GM08714 (cell line): ENCODE results near the gene CLEC3B.
"Not testable (repeated sequence)": the region's sequence is repeated elsewhere in the genome, so short reads cannot be mapped to it uniquely, and the experiment has no call there.

Source experiments
- H3K4me3 ChIP-seq: fragments of 200-500 bp; sonication (Bioruptor generic); 2 replicates; pipeline ENCODE4 v1.5.1; 2014; ENCODE audit warnings: mild to moderate bottlenecking, low read length, inconsistent platforms
- ZNF274 ChIP-seq: IDR thresholded peaks from 2 replicates; pipeline ENCODE4 v1.6.1; 2012; ENCODE audit warnings: mild to moderate bottlenecking, low read depth, low read length

The CLEC3B gene

GRCh38 chr3:45060165-45060892 lies 34.2 kb downstream of the CLEC3B start:
- H3K4me3 ChIP-seq: no peak overlapping the region
- no peak for TF ChIP-seq ZNF274

- no peak for TF ChIP-seq ZNF274
- no peak overlapping the region for H3K4me3 ChIP-seq
Measured at GRCh38 chr3:45062697-45063070, 36.6 kb downstream of the CLEC3B start.

GRCh38 chr3:45064512-45065372 lies 38.6 kb downstream of the CLEC3B start:
- no peak for TF ChIP-seq ZNF274
- H3K4me3 ChIP-seq: no peak overlapping the region

- no peak for TF ChIP-seq ZNF274
- no peak overlapping the region for H3K4me3 ChIP-seq
Measured at GRCh38 chr3:45065373-45065720, 39.2 kb downstream of the CLEC3B start.

DNA sequence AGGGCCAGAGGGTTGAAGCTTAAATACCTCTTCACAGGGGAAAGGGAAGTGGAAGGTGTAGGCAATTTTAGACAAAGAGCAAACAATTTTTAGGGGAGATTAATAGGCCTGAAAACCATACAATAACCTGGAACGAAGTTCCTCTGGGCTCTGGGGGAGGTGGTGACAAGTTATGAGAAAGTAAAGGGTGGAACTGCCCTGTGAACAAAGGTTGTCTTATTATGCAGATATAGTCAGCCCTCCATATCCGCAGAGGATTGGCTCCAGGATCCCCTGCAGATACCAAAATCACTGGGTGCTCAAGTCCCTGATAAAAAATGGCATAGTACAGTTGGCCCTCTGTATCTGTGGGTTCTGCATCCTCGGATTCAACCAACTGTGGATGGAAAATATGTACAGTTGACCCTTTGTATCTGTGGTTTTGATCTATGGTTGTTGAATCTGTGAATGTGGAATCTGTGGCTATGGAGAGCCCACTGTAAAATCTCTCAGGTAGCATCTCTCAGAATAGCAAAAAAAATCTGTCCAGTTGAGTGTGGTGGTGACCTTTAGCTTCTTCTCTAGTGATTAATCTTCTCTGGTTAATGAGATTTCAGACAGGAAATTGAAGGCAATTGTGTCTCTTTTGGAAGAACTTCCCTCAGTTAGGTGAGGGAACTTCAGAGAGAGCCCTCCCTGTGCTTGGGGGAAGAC lies 40.2 kb downstream of the CLEC3B start:
- TF ChIP-seq ZNF274: no peak
- H3K4me3 ChIP-seq: no peak overlapping the region

- TF ChIP-seq ZNF274: no peak
- H3K4me3 ChIP-seq: no peak overlapping the region
Measured at GRCh38 chr3:45067486-45067885, 41.4 kb downstream of the CLEC3B start.

- TF ChIP-seq ZNF274: no peak
- H3K4me3 ChIP-seq: no peak overlapping the region
Measured at GRCh38 chr3:45067941-45068340, 41.8 kb downstream of the CLEC3B start.

DNA sequence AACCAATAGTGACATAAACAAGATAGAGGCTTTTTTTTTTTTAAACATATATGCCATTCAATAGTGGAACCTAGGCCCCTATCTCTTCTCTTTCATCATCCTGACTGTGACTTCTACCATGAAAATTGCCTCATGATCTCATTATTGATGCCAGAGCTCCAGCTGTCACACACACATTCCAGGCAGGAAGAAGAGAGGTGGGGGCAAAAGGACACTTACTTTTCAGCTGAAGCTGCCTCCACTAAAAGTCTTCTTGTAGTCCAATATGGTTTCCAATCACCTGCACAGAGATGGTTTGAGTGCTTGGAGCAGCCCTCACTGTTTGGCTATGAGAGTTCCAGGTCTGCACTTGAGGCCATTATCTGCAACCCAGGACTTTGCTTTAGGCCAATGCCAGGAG lies 45.0 kb downstream of the CLEC3B start:
- no peak for TF ChIP-seq ZNF274

GRCh38 chr3:45075821-45076625 lies 49.9 kb downstream of the CLEC3B start:
- no peak for TF ChIP-seq ZNF274
- H3K4me3 ChIP-seq: no peak overlapping the region

More for the DNA sequence above, 45.0 kb downstream of the CLEC3B start:
- H3K4me3 ChIP-seq: no peak overlapping the region

DNA sequence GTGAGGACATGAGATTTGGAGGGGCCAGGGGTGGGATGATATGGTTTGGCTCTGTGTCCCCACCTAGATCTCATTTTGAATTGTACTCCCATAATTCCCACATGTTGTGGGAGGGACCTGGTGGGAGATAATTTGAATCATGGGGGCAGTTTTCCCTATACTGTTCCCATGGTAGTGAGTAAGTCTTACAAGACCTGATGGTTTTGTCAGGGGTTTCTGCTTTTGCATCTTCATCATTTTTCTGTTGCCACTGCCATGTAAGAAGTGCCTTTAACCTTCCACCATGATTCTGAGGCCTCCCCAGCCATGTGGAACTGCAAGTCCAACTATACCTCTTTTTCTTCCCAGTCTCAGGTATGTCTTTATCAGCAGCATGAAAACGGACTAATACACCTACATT lies 52.2 kb downstream of the CLEC3B start:
- not testable (repeated sequence) for H3K4me3 ChIP-seq

DNA sequence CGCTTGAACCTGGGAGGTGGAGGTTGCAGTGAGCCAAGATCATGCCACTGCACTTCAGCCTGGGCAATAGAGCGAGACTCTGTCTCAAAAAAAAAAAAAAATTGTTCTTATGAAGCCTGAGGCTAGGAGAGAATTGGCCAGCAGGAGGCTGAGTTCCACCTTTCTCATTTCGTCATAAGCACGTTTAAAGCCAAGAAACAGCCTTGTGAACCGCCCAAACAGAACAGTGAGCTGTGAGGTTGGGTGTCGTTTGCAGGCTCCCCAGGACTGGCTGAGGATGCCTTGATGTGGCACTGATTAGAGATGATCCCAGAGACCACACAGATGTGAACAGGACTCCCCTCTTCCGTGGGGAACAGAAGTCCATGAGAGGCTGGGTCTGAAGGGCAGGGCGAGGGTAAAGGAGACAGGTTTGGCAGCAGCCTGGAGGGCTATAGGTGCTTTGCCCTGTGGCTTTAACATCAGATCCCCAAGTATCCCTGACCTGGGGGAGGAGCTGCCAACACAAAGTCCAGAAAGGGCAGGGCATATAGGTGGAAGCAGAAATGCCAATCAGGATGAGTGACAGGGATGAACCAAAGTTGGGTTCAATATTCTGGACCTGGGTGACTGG lies 52.9 kb downstream of the CLEC3B start:
- H3K4me3 ChIP-seq: no peak overlapping the region
- TF ChIP-seq ZNF274: no peak

DNA sequence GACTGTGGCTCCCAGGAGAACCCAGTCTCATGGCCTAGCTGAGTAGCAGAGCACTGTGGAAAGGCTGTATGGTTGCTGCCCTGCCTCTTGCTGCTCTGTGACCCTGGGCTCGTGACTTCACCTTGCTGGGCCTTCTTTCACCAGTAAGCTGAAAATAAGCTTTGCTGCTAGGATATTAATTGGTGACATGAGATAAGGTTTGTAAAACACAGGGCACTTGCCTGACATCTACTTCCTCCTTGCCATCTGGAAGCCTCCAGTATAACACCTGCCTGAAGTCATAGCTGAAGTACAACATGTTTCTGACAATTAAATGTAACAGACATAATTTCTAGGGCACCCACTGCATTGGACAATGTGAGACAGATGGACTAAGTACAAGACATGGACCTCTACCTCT lies 53.6 kb downstream of the CLEC3B start:
- H3K4me3 ChIP-seq: no peak overlapping the region
- TF ChIP-seq ZNF274: no peak

GRCh38 chr3:45080824-45081223 lies 54.7 kb downstream of the CLEC3B start:
- H3K4me3 ChIP-seq: no peak overlapping the region
- no peak for TF ChIP-seq ZNF274
